Measurements from ENCODE around the gene ASPM. TPM values are rescaled to one million over a fixed set of nuclear protein-coding genes. Genes with fewer than 3 reads are reported as not detected.

Gene ASPM
- total RNA-seq, 2 donors from 2014 or later: 59.0 to 61.5 TPM

GRCh38 chr1:197159461-197159860 lies 13.0 kb upstream of the ASPM start:
- Mint-ChIP-seq H3K4me1 (no peaks in the 10 kb centered on the region), H3K36me3 (ENCODE audit: low read depth) (peaks cover 35% of the 10 kb centered on the region), H3K27ac (no peak overlapping the region), H3K4me3 (no peak overlapping the region), H3K27me3 (no peaks in the 10 kb centered on the region), H3K9me3 (no peaks in the 10 kb centered on the region)
- no peak for ATAC-seq (replicated peaks)

GRCh38 chr1:197156692-197157091 lies 10.2 kb upstream of the ASPM start:
- Mint-ChIP-seq H3K4me1 (no peaks in the 10 kb centered on the region), H3K9me3 (no peaks in the 10 kb centered on the region), H3K36me3 (ENCODE audit: low read depth) (peaks cover 18% of the 10 kb centered on the region), H3K4me3 (no peak overlapping the region), H3K27me3 (no peaks in the 10 kb centered on the region), H3K27ac (no peak overlapping the region)
- ATAC-seq (replicated peaks): no peak

DNA sequence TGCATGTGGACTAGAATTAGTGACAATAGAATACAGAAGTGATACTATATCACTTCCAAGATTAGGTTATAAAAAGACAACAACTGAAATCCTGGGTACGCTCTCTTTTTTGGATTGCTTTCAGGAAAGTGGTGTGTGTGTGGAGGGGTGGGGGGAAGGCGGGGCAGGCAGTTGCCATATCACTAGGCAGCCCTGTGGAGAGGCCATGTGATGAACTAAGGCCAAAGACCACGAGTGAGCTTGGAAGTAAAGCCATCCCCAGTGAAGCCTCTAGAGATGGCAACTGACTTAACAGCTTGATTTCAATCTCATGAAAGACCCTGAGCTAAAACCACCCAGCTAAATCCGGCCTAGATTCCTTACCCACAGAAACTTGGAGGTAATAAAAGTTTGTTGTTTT lies 6.2 kb upstream of the ASPM start:
- no peak for ATAC-seq (replicated peaks)
- H3K27ac Mint-ChIP-seq: no peak overlapping the region

GRCh38 chr1:197151185-197151584 lies 4.7 kb upstream of the ASPM start:
- H3K27me3 Mint-ChIP-seq: no peaks in the 10 kb centered on the region
- no peaks in the 10 kb centered on the region for H3K9me3 Mint-ChIP-seq
- H3K4me1 Mint-ChIP-seq: no peaks in the 10 kb centered on the region
- no peak overlapping the region for H3K4me3 Mint-ChIP-seq
- H3K27ac Mint-ChIP-seq: no peak overlapping the region
- H3K36me3 Mint-ChIP-seq (ENCODE audit: low read depth): peaks cover 6% of the 10 kb centered on the region
- no peak for ATAC-seq (replicated peaks)

More for the DNA sequence above, 6.2 kb upstream of the ASPM start:
- Mint-ChIP-seq H3K36me3 (ENCODE audit: low read depth) (no peaks in the 10 kb centered on the region), H3K9me3 (no peaks in the 10 kb centered on the region), H3K27me3 (no peaks in the 10 kb centered on the region), H3K4me3 (no peak overlapping the region), H3K4me1 (no peaks in the 10 kb centered on the region)

DNA sequence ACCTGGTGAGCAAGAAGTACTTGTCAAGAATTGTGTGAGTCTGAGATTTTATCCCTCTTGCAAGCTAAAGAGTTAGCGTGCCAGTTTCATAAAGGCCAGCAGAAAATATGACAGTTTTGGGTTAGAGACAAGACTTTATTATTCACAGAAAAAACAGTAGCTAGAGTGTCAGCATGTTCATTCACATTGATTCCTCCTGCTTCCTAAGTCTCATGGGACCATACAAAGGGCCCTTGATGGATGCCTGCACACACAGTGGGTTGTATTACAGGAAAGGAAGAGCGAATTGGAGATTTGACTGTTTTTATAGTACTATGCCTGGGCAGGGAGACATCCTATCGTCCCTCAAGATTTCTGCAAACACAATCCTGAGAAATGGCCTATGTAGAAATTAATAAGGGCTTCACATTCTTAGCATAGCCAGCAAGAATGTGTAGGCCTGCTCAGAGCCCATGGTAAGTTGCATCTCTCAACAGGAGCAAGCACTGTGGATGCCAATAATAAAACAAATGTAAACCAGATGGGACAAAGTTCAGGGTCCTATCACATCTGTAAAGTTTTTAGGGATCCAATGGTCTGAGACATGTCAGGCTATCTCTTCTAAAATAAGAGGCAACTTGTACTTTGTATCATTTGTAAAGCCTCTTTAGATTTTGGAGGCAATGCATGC lies 4.0 kb upstream of the ASPM start:
- Mint-ChIP-seq H3K9me3 (no peaks in the 10 kb centered on the region), H3K4me3 (no peak overlapping the region)
- ATAC-seq (replicated peaks): no peak

DNA sequence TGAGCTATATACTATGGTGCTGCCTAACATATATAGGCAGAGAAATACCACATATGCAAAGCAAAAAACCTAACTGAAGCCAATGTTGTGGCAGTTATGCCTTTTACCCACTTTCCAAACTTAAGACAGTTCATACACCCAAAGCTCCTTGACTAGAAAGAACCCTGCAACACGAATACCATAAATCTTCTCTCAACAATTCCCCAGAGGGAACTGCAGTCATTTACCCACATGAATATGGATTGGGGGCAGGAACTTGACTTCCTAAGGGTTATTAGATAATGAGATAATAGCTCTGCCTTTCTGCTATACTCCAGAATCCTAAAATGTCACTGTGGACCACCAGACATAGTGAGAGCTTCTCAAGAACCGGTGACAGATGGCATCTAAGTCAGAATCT lies 2.9 kb upstream of the ASPM start:
- H3K27me3 Mint-ChIP-seq: no peaks in the 10 kb centered on the region
- H3K4me1 Mint-ChIP-seq: no peaks in the 10 kb centered on the region
- H3K36me3 Mint-ChIP-seq (ENCODE audit: low read depth): peaks cover 6% of the 10 kb centered on the region
- H3K4me3 Mint-ChIP-seq: no peak overlapping the region
- no peak for ATAC-seq (replicated peaks)
- no peaks in the 10 kb centered on the region for H3K9me3 Mint-ChIP-seq
- H3K27ac Mint-ChIP-seq: no peak overlapping the region

More for the DNA sequence above, 4.0 kb upstream of the ASPM start:
- no peak overlapping the region for H3K27ac Mint-ChIP-seq
- H3K4me1 Mint-ChIP-seq: no peaks in the 10 kb centered on the region
- no peaks in the 10 kb centered on the region for H3K27me3 Mint-ChIP-seq
- H3K36me3 Mint-ChIP-seq (ENCODE audit: low read depth): peaks cover 6% of the 10 kb centered on the region

DNA sequence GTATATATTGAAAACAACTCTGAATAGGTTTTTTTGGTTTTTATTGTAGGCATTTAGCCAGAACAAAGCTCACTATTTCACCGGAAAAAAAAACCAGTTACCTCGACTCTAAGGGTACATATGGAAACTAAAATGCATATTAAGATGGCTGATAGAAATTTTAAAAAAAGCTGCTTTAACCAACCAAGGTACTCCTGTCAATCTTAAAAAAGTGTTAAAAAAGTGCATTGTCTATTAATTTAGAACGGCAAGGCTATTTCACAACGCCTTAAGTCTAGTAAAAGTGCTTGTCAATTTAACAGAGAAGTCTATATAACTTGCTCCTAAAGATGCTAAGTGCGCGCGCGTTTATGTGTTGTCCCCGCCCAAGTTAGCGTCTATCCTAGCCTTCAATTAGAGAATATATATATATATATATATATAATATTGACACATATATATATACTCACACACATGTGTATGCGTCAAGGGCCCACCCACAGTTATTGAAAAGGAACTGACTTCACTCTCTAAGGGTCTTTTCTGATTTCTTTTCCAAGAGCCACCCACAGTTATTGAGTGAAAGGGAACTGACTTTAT lies 934 bp downstream of the ASPM start:
- Mint-ChIP-seq H3K36me3 (ENCODE audit: low read depth) (peaks cover 13% of the 10 kb centered on the region), H3K27ac (peak overlapping the region; percentile 83), H3K4me3 (peak overlapping the region; percentile 80), H3K27me3 (no peaks in the 10 kb centered on the region), H3K4me1 (peaks cover 9% of the 10 kb centered on the region), H3K9me3 (no peaks in the 10 kb centered on the region)
- no peak for ATAC-seq (replicated peaks)

- Mint-ChIP-seq H3K4me3 (peak overlapping the region; percentile 80), H3K27ac (no peak overlapping the region), H3K27me3 (no peaks in the 10 kb centered on the region), H3K9me3 (no peaks in the 10 kb centered on the region), H3K4me1 (peaks cover 16% of the 10 kb centered on the region), H3K36me3 (ENCODE audit: low read depth) (peaks cover 18% of the 10 kb centered on the region)
- ATAC-seq (replicated peaks): no peak
These were observed 1.7 kb downstream of the ASPM start for GRCh38 chr1:197144570-197145325.

DNA sequence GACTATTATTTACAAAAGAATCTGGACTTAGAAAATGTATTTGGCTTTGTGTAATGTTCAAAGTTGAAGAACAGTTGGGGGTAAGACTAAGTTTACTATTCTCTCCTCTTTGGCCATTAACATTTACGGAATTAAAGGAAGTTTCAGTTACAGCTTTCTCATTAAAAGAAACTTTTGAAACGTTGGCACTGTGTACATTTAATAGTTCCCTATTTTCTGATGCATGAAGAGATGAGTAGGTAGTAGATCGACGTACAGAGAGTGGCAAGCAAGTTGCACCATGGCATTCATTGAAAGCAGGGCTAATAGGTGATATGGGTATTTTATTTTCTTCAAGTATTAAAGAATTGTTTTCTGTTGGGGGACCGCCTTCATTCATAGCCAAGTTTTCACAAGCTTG lies 3.2 kb downstream of the ASPM start:
- peak overlapping the region; percentile 15 for H3K4me3 Mint-ChIP-seq
- H3K4me1 Mint-ChIP-seq: peaks cover 16% of the 10 kb centered on the region
- H3K27me3 Mint-ChIP-seq: no peaks in the 10 kb centered on the region
- no peaks in the 10 kb centered on the region for H3K9me3 Mint-ChIP-seq
- H3K27ac Mint-ChIP-seq: no peak overlapping the region
- peaks cover 18% of the 10 kb centered on the region for H3K36me3 Mint-ChIP-seq (ENCODE audit: low read depth)
- no peak for ATAC-seq (replicated peaks)

- no peak for ATAC-seq (replicated peaks)
- peak overlapping the region; percentile 27 for H3K4me3 Mint-ChIP-seq
- peaks cover 16% of the 10 kb centered on the region for H3K36me3 Mint-ChIP-seq (ENCODE audit: low read depth)
These were observed 4.9 kb downstream of the ASPM start for GRCh38 chr1:197141575-197141974.

GRCh38 chr1:197140121-197140520 lies 6.3 kb downstream of the ASPM start:
- ATAC-seq (replicated peaks): no peak
- peaks cover 12% of the 10 kb centered on the region for H3K36me3 Mint-ChIP-seq (ENCODE audit: low read depth)
- no peaks in the 10 kb centered on the region for H3K9me3 Mint-ChIP-seq
- H3K27me3 Mint-ChIP-seq: no peaks in the 10 kb centered on the region
- no peak overlapping the region for H3K4me3 Mint-ChIP-seq
- peaks cover 16% of the 10 kb centered on the region for H3K4me1 Mint-ChIP-seq
- no peak overlapping the region for H3K27ac Mint-ChIP-seq

More at GRCh38 chr1:197141575-197141974, 4.9 kb downstream of the ASPM start:
- no peaks in the 10 kb centered on the region for H3K9me3 Mint-ChIP-seq
- no peaks in the 10 kb centered on the region for H3K27me3 Mint-ChIP-seq
- H3K4me1 Mint-ChIP-seq: peaks cover 16% of the 10 kb centered on the region
- H3K27ac Mint-ChIP-seq: no peak overlapping the region

DNA sequence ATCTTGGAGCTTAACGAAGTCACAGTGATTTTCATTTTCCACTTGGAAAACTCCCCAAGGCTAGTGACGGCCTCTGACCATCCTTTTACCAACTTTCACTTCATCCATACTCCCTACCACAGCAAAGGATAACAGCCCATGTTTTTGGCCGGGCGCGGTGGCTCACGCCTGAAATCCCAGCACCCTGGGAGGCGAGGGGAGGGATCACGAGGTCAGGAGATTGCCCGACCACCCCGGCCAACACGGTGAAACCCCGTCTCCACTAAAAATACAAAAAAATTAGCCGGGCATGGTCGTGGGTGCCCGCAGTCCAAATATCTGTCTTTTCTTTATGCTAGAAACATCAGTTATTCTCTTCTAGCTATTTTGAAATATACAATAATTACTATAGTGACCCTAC lies 7.3 kb downstream of the ASPM start:
- Mint-ChIP-seq H3K9me3 (no peaks in the 10 kb centered on the region), H3K27ac (no peak overlapping the region), H3K27me3 (no peaks in the 10 kb centered on the region), H3K4me1 (peaks cover 16% of the 10 kb centered on the region), H3K4me3 (no peak overlapping the region), H3K36me3 (ENCODE audit: low read depth) (peaks cover 12% of the 10 kb centered on the region)
- ATAC-seq (replicated peaks): no peak

DNA sequence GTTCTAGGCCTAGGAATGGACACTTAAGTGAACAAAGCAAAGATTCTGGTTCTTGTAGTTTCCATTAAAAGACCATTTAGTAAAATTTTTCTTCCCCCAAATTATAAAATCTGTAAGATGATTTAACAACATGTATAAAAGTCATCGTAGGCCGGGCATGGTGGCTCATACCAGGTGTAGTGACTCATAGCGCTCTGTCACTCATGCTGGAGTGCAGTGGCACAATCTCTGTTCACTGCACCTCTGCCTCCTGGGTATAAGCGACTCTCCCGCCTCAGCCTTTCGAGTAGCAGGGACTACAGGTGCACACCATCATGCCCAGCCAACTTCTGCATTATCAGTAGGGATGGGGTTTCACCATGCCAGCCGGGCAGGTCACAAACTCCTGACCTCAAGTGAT lies 9.1 kb downstream of the ASPM start:
- no peaks in the 10 kb centered on the region for H3K27me3 Mint-ChIP-seq
- H3K9me3 Mint-ChIP-seq: no peaks in the 10 kb centered on the region
- H3K36me3 Mint-ChIP-seq (ENCODE audit: low read depth): peaks cover 5% of the 10 kb centered on the region
- no peak overlapping the region for H3K4me3 Mint-ChIP-seq
- no peak for ATAC-seq (replicated peaks)
- H3K27ac Mint-ChIP-seq: no peak overlapping the region
- H3K4me1 Mint-ChIP-seq: peaks cover 16% of the 10 kb centered on the region

DNA sequence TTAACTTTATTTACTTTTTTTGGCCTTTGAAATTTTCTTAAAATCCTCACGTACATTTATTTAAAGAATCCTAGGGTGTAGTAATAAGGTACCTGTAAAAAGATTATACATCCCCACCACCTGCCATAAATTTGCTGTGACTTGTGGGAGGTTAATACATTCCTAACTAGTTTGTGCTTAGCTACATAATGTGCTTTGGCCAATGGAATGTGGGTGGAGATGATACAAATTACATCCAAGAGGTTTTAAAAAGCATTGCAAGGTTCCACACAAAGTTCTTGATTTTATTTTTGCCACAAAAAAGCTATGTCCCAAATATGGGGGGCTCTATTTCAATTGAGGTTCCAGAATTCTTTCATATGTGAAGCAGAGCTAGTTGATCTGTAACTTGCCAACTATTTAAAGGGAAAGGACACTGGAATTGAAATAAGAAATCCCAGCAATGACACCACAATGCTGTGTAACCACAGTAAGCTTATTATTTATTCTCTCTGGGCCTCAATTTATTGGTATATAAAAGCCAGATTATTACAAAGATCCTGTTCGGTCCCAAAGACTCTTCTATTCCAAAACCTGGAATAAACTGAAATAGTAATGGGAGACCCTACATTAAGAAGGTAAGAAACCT lies 15.7 kb downstream of the ASPM start:
- Mint-ChIP-seq H3K9me3 (no peaks in the 10 kb centered on the region), H3K36me3 (ENCODE audit: low read depth) (peaks cover 16% of the 10 kb centered on the region), H3K27me3 (no peaks in the 10 kb centered on the region), H3K4me1 (no peaks in the 10 kb centered on the region), H3K4me3 (no peak overlapping the region), H3K27ac (no peak overlapping the region)
- no peak for ATAC-seq (replicated peaks)

All from activated T-helper 17 cell treated with anti-CD3 and anti-CD28 coated beads, Interleukin-2, amount 50 U/mL, for 72 hours (primary cell).